GM12875 (cell line): ENCODE data around the gene RPS6KA2.

Experiments used
- H3K4me3 ChIP-seq: one replicate; pipeline ENCODE4 v1.5.1; 2011; ENCODE audit warnings: low read depth, low read length, control low read depth
- TF ChIP-seq, protein P1 (sequence below): IDR thresholded peaks from 2 replicates; pipeline ENCODE4 v1.5.1; 2011; ENCODE audit warnings: low read depth, mild to moderate bottlenecking, control low read depth, inconsistent platforms, low read length, moderate library complexity, borderline replicate concordance; ENCODE audit not compliant: insufficient read depth

The RPS6KA2 gene

DNA sequence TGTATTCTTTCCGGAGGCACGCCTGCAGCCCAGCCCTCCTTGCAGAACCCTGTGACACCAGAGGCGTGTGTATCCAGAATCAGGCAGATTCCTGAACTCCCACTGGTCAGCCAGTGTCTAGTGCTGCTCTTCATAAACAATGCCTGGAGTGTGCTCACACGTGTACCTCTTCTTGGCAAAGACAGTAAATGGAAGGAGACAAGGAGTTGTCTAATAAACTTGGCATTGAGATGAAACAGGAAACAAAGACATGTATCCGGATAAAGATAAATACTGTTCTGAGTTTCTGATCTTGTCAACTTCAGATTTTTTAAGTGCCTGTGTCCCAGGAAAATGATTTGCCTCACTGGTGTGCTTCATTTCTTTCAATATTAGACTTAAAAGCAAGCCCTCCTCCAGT, 1.7 kb downstream of the RPS6KA2 start:
- no peak overlapping the region for H3K4me3 ChIP-seq
- TF ChIP-seq, protein P1, sequence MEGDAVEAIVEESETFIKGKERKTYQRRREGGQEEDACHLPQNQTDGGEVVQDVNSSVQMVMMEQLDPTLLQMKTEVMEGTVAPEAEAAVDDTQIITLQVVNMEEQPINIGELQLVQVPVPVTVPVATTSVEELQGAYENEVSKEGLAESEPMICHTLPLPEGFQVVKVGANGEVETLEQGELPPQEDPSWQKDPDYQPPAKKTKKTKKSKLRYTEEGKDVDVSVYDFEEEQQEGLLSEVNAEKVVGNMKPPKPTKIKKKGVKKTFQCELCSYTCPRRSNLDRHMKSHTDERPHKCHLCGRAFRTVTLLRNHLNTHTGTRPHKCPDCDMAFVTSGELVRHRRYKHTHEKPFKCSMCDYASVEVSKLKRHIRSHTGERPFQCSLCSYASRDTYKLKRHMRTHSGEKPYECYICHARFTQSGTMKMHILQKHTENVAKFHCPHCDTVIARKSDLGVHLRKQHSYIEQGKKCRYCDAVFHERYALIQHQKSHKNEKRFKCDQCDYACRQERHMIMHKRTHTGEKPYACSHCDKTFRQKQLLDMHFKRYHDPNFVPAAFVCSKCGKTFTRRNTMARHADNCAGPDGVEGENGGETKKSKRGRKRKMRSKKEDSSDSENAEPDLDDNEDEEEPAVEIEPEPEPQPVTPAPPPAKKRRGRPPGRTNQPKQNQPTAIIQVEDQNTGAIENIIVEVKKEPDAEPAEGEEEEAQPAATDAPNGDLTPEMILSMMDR = no peak

DNA sequence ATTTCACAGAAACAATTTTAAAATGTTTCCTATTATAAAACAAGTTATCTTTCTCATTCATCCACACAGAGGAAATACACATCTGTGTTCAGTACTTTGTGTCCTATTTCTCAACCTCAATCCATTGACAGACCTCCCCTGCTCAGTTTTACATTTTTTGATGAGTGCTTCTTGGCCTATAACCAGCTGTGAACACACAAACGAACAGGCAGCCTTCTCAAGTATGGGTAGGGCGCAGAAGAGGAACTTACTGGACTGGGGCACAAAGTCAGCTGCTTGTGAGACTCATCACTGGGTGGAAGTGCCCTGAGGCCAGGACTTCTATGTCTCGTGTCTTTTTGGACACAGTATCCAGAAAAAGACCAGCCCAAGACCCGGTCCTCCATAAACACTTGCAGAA, 2.8 kb downstream of the RPS6KA2 start:
- TF ChIP-seq, protein P1 = no peak
- no peak overlapping the region for H3K4me3 ChIP-seq

DNA sequence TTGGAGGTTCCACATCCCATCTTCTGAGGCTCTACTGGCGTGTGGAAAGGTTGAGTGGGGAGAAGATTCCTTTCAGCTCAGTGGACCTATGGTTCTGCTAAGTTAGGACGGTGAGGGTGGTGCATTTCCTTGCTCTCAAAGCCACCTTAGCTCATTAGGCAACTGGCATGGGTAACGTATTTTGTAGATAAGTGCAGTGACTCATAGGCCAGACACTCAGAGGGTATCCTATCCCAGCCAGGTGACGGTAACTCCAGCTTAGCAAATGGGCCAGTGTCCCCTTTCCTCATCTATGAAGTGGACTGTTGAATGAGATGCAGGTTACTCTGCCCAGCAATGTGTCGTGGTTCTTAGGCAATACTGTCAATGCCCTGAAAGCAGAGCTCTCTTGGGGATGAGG, 3.7 kb downstream of the RPS6KA2 start:
- TF ChIP-seq, protein P1 = no peak

DNA sequence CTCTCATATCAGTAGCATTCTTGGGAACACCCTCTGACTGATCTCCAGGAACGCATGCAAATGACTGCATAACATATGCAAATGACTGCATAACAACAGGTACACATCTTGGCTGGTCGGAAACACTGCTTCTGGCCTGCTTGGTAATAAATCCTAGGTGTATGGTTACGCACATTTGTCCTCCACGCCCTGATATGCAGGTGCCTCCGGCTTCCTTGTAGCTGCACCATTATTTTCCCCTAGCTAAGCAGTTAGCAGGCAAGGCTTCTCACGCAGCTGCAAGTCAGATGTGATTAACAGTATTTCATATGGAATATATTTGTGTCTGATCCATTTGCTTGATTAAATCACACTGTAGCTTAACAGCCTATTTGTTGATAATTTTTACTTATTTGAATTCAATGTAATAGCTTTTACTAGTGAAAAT, 5.9 kb downstream of the RPS6KA2 start:
- TF ChIP-seq, protein P1 = no peak
- H3K4me3 ChIP-seq = no peak overlapping the region

More for the DNA sequence above, 3.7 kb downstream of the RPS6KA2 start:
- no peak overlapping the region for H3K4me3 ChIP-seq

DNA sequence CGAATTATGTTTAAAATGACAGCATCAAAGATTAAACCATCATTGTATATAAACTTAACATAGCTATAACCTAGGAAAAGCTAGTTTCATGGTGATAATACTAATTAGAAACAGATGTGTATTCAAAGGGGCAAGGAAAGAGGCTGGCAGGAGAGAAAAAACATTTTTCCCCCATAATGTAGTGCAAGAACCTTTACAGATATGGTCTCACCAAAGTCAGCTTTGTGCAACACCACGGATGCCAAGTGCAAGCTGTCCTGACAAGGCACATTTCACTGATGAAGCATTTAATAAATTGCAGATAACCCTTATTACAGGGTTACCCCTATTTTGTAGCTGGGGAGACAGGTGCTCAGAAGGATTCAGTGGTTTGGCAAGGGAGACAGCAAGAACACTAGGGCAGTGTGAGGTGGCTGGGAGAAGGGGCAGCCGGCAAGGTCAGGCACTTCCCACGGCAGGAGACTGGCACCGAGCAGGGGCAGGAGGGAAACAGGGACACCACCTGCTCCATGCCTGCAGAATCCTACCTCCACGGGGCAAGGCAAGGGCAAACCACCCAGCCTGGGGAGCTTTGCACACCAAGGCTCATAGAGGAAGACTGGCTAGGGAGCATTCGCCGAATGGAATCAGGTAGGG, 6.5 kb downstream of the RPS6KA2 start:
- no peak overlapping the region for H3K4me3 ChIP-seq
- TF ChIP-seq, protein P1 = no peak

DNA sequence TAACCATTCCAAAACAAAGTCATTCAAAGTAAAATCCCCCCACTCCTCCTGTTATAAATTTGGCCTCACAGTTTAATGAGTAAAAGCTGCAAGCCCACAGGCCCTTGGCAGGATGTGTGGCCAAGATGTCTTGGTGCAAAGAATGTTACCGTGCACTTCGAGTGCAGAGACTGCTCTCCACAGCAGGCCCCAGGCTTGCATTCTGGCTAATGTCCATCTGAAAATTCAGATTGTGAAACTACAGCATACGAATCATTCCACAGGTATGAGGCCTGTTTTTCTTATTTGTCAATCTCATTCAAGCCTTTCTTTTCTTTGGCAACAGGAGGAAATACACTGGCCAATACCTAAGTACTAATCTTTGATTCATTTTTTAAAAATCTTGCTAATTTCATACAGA, 7.1 kb downstream of the RPS6KA2 start:
- TF ChIP-seq, protein P1 = no peak
- no peak overlapping the region for H3K4me3 ChIP-seq
